GM12864 (cell line): Measurements from ENCODE around the gene CCL4.
"Not testable (repeated sequence)": the region's sequence is repeated elsewhere in the genome, so short reads cannot be mapped to it uniquely, and the experiment has no call there.

Experiments
- DNase-seq: peaks from one replicate; pipeline ENCODE4 v3.0.0-alpha.2; 2011; ENCODE audit warnings: low read depth
- H3K4me3 ChIP-seq: 2 replicates; pipeline ENCODE4 v1.5.1; 2011; ENCODE audit warnings: mild to moderate bottlenecking, low read depth, low read length, control low read depth
- TF ChIP-seq, protein P1 (sequence below): IDR thresholded peaks from 2 replicates; pipeline ENCODE4 v1.5.1; 2011; ENCODE audit warnings: low read depth, mild to moderate bottlenecking, moderate library complexity, low read length, control low read depth, inconsistent platforms; ENCODE audit errors: missing control alignments

CCL4 gene

DNA sequence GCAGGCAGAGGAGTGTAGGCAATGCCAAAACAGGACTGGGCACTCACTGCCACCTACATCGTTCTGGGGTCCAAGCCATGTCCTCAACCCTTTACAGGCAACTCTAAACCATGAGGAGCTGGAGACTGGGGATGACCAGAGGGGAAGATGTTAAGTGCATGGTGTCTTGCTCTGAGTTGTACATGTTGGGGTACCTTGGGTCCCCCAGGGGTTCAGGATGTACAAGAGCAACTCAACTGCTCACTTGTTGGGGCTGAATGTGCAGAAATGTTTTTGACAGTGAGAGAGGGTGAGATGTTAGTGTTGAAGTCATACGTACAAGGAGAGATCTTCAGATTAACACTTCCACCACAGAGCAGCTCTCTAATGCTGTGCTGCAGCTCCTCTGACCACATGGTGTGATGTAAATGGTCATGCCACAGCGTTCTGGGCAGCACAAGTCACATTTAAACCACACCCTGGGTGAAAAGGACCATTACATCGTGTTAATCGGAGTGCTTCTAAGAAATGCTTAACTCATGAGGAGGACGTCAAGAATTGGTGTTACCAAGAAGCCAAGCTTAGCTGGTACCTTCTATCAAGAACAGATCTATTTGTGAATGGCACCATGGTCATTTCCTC lies 37.2 kb upstream of the CCL4 start:
- no peak overlapping the region for H3K4me3 ChIP-seq
- TF ChIP-seq, protein P1, sequence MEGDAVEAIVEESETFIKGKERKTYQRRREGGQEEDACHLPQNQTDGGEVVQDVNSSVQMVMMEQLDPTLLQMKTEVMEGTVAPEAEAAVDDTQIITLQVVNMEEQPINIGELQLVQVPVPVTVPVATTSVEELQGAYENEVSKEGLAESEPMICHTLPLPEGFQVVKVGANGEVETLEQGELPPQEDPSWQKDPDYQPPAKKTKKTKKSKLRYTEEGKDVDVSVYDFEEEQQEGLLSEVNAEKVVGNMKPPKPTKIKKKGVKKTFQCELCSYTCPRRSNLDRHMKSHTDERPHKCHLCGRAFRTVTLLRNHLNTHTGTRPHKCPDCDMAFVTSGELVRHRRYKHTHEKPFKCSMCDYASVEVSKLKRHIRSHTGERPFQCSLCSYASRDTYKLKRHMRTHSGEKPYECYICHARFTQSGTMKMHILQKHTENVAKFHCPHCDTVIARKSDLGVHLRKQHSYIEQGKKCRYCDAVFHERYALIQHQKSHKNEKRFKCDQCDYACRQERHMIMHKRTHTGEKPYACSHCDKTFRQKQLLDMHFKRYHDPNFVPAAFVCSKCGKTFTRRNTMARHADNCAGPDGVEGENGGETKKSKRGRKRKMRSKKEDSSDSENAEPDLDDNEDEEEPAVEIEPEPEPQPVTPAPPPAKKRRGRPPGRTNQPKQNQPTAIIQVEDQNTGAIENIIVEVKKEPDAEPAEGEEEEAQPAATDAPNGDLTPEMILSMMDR, result no peak
- no peak for DNase-seq

DNA sequence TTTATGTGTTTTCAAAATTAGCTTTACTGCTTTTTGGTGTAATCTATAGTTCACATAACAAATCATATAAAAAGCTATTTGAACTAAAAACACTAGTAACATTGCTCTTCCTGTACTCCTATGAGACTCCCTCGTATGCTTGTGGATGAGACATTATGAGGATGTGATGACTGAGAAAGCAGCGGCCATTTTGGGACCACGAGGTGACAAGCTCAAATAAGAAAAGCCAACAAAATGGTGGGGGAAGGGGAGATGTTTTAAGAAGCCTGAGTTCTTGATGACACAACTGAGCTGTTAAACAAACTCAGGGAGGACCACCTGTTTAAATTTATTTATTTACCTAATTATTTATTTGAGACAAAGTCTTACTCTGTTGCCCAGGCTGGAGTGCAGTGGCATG lies 35.1 kb upstream of the CCL4 start:
- no peak overlapping the region for H3K4me3 ChIP-seq
- TF ChIP-seq, protein P1, result no peak
- DNase-seq, result no peak

DNA sequence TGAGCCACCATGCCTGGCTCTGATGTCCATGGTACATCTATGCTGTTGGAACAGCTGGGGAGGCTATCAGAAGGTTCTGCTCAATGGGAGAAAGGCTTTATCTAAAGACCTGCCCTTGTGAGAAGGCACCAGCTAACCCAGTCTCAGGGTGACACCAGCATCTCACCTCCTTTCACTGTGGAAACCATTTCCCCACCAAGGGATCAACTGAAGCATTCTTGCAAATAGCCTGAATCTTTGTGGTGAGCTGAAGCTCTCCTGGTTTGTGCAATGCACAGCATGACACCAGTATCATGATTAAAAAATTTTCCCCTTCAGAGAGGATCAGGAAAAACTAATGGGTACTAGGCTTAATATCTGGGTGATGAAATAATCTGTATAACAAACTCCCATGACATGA lies 34.5 kb upstream of the CCL4 start:
- no peak for DNase-seq
- H3K4me3 ChIP-seq, result no peak overlapping the region
- TF ChIP-seq, protein P1, result no peak

DNA sequence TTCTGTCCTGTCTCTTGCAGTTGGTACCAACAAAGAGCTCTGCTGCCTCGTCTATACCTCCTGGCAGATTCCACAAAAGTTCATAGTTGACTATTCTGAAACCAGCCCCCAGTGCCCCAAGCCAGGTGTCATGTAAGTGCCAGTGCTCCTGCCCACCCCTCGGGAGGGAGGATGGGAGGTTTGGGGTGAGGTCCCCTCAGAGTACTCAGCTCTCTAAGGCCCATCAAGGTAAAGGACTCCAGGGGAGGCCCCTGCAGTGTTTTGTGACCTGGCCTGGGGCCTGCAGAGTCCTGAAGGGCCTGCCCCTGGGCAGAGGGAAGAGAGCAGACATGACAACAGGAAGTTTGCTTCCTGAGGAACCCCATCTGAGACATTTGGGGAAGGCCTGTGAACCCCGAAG lies 33.2 kb upstream of the CCL4 start:
- TF ChIP-seq, protein P1, result no peak
- no peak for DNase-seq

DNA sequence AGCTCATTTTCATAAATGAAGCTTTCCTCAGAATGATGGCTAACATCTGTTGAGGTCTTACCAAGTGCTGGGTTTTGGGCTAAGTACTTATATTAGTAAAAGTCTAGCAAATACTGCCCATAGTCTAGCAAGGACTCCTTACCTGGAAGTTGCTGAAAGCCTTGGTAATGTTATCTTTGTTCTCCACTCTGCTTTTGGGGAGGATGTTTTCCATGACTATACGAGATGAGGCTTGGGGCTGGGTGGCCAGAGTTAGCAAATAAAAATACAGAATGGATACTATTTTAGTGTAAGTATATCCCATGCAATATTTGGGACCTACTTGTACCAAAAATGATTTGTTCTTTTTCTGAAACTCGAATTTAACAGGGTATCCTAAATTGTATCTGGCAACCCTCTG lies 31.9 kb upstream of the CCL4 start:
- TF ChIP-seq, protein P1, result no peak
- DNase-seq, result no peak
- H3K4me3 ChIP-seq, result no peak overlapping the region

More for the DNA sequence above, 33.2 kb upstream of the CCL4 start:
- no peak overlapping the region for H3K4me3 ChIP-seq

DNA sequence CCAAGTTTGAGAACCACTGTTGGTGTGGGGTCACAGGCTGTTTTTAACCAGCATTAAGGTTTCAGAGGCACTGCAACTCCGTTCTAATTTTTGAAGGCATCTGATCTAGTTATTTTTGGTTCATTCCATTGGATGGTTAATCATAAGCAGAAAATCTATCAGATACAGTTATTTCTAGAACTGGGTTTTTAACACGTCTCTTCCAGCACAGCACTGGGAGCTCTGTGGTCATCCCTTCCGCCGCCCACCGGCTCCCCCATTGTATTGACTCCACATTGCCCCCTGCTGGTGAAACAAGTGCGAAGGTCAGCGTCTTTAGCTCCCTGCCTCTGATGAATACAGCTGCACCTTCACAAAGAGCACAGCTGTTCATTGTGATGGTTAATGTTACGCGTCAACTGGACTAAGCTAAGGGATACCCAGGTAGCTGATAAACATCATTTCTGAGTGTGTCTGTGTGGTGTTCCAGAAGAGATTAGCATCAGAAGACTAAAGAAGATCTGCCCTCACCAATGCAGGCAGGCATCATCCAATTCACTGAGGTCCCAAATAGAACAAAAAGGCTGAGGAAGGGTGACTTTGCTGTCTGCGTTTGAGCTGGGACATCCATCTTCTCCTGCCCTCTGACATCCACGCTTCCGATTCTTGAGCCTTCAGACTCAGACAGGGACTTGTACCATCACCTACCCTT lies 31.1 kb upstream of the CCL4 start:
- H3K4me3 ChIP-seq, result no peak overlapping the region
- TF ChIP-seq, protein P1, result peak; percentile 86
- DNase-seq, result peak; percentile 53

DNA sequence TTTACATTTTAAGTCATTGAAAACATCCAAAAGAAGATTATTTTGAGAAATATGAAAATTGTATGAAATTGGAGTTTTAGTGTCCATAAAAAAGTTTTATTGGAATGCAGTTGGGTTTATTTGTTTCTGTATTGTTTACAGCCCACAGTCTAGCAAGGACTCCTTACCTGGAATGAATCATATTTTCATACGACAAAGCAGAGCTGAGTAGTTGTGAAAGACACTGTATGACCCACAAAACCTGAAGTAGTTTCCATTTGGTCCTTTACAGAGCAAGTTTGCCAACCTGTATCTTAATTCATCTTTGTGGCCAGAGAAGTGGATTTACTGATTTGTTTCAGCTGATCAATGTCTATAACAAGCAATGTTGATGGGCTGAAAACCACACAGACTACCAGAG lies 29.3 kb upstream of the CCL4 start:
- H3K4me3 ChIP-seq, result no peak overlapping the region
- TF ChIP-seq, protein P1, result no peak
- no peak for DNase-seq

DNA sequence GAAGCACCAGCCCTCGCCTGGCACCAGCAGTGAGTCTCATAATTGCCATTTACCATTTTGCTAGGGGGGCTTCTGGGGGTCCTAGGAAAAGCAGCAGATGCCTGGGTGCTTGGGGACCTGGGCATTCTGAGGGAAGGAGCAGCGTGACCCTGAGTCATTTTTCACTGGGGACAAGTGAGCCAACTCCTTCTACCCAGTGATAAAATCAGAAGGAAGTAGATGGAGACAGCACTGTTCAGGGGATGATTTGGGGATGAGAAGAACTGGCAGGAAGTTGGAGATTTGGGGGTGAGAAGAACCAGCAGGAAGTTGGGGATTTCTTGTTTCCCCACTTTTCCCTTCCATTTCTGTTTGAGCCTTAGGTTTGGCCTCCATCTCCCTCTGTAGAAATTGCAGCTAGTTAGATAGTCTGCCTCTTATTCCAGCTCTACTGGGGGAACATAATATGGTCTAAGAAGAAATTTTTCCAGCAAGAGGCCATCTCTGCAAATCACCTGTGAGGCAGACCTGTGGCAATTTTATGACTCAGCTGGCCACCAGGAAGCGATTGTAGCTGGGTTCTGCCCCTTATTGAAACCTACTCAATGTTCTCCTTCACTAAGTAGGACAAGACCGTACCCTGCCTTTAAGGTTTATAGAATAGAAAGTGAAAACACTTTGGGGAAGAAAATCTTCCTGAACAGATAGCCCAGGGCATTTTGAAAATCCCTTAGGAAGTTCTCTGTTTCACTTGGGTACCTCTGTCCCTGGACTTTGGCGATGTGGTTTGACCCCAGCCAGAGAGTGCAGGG lies 21.8 kb upstream of the CCL4 start:
- peak overlapping the region; percentile 17; the same call in 1 of the 2 replicates for H3K4me3 ChIP-seq
- not testable (repeated sequence) for DNase-seq

DNA sequence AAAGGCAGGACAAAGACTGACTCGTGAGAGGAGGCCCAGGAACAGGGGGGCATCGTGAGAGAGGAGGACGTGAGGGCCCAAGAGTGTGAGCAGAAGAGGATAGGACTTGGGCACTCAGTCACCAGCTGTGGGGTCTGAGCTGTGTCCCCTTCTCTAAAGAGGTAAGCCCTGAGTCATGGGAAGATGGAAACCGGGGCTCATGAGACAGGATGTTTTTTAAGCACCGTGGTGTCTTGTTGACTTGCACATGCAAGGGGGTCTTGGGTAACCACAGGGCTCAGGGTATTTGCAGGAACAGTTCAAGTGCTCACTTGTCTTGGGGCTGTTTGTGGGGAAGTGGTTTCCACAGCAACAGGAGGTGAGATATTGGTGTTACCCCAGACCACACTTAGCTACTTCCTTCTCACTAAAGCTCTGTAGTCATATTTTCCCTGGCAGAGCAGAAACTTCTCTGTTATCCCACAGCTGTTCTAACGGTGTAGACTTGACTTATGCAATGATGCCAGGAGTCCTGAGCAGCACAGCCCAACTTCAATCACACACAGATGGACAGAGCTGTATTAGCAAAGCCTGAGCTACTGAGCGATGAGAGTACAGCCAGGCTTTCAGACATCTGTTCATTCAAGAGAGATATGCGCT lies 21.0 kb upstream of the CCL4 start:
- DNase-seq, result peak; percentile 80

DNA sequence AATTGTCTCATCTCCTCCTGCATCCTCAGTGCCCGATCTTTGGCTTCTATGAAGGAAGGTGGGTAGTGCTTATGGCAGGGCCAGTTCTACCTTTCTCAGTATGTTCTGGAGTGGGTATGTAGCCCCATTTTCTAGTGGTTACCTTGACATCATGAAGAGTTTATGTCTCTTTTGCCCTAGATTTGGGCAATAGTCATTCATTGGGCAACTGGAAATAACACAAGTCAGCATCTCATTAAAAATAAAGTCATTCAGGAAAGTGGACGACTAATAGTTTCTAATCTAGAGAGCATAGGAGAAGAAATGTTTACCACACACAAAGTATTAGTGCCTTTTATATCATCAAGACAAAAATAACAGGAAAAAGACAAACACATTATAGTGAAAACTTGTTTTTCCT lies 19.9 kb upstream of the CCL4 start:
- not testable (repeated sequence) for DNase-seq, H3K4me3 ChIP-seq

More for the DNA sequence above, 21.0 kb upstream of the CCL4 start:
- H3K4me3 ChIP-seq, result peak overlapping the region; percentile 17; the same call in 1 of the 2 replicates
